ENCODE measurements around the gene UGT3A2. TPM values are rescaled to one million over a fixed set of nuclear protein-coding genes. Genes with fewer than 3 reads are reported as not detected.

The UGT3A2 gene
- total RNA-seq, 1 experiment from 2014 or later, result not detected

DNA sequence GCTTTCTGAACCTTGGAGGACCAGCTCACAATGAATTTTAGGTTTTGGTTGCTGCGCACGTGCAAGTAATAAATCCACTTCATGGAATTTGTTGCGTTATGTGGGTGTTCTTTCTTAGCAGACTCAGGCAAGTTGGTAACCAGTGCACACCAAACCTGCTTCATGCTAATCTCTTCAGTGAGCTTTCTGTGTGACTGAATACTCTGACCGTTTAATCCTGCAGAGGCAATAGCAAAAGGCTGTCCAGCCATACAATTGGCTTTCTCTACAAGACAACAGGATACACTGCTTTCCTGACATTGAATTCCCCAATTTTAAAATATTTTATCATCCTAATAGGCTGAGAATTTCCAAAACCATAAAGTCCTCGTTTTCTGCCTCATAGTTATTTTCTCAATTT is 10.3 kb downstream of the UGT3A2 start:
- Histone ChIP-seq H2AFZ (no peak overlapping the region), H3K4me1 (replicated peaks; ENCODE audit: insufficient read depth) (no peaks in the 10 kb centered on the region; the same call in 1 of the 2 replicates), H3K27me3 (ENCODE audit: insufficient read depth, low read depth) (peaks cover 13% of the 10 kb centered on the region; the same call in 1 of the 2 replicates), H3K4me2 (no peak overlapping the region), H3K79me2 (ENCODE audit: low read depth) (no peaks in the 10 kb centered on the region), H3K9me3 (ENCODE audit: insufficient read depth, low read depth) (no peaks in the 10 kb centered on the region), H3K27ac (no peak overlapping the region), H3K9me2 (ENCODE audit: insufficient read depth) (no peaks in the 10 kb centered on the region), H3K4me3 (no peak overlapping the region), H3F3A (ENCODE audit: insufficient read depth, low read depth) (no peaks in the 10 kb centered on the region), H4K20me1 (ENCODE audit: insufficient read depth) (no peaks in the 10 kb centered on the region; the same call in 1 of the 2 replicates), H3K36me3 (ENCODE audit: low read depth) (no peaks in the 10 kb centered on the region)
- BruUV-seq (replicated peaks), result no TSS peak
- no peak for DNase-seq
- ChIA-PET POLR2A (ENCODE audit: unreplicated experiment) (no interaction called here), CTCF (no interaction called here)
- TF ChIP-seq EZH2 (IDR thresholded peaks at IDR 0.05; ENCODE audit: low read depth), result no peak
- TF ChIP-seq, protein P1, sequence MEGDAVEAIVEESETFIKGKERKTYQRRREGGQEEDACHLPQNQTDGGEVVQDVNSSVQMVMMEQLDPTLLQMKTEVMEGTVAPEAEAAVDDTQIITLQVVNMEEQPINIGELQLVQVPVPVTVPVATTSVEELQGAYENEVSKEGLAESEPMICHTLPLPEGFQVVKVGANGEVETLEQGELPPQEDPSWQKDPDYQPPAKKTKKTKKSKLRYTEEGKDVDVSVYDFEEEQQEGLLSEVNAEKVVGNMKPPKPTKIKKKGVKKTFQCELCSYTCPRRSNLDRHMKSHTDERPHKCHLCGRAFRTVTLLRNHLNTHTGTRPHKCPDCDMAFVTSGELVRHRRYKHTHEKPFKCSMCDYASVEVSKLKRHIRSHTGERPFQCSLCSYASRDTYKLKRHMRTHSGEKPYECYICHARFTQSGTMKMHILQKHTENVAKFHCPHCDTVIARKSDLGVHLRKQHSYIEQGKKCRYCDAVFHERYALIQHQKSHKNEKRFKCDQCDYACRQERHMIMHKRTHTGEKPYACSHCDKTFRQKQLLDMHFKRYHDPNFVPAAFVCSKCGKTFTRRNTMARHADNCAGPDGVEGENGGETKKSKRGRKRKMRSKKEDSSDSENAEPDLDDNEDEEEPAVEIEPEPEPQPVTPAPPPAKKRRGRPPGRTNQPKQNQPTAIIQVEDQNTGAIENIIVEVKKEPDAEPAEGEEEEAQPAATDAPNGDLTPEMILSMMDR (conservative IDR thresholded peaks at IDR 0.05), result no peak
- intact Hi-C loops (cut with micrococcal nuclease; ENCODE audit: unreplicated experiment), result no loop called here

DNA sequence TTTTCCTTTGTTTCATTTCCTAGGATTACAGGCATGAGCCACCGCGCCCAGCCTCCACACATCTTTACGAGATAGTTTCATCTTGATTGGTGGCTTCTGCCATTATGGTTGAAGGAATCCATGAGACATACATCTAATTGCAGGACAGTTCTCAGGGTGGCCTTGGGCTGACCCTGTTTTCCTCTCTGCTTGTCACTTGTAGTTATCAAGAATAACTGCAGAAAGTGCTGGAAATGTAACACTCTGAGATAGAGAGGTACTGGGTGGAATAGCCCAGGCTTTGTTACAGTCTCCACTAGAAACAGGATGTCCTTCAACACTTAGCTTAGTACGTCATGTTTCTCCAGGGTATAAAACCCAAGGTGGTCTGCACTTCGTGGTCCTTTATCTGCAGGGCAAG is 10.7 kb downstream of the UGT3A2 start:
- Histone ChIP-seq H3K9me3 (ENCODE audit: insufficient read depth, low read depth) (no peaks in the 10 kb centered on the region), H3K27ac (no peak overlapping the region), H3K79me2 (ENCODE audit: low read depth) (no peaks in the 10 kb centered on the region), H3F3A (ENCODE audit: insufficient read depth, low read depth) (no peaks in the 10 kb centered on the region), H2AFZ (no peak overlapping the region), H3K9me2 (ENCODE audit: insufficient read depth) (no peaks in the 10 kb centered on the region), H3K36me3 (ENCODE audit: low read depth) (no peaks in the 10 kb centered on the region), H3K4me1 (replicated peaks; ENCODE audit: insufficient read depth) (no peaks in the 10 kb centered on the region; the same call in 1 of the 2 replicates), H4K20me1 (ENCODE audit: insufficient read depth) (no peaks in the 10 kb centered on the region; the same call in 1 of the 2 replicates), H3K4me2 (no peak overlapping the region), H3K27me3 (ENCODE audit: insufficient read depth, low read depth) (peaks cover 13% of the 10 kb centered on the region; the same call in 1 of the 2 replicates), H3K4me3 (no peak overlapping the region)
- CTCF ChIA-PET, result no interaction called here
- TF ChIP-seq, protein P1 (conservative IDR thresholded peaks at IDR 0.05), result no peak
- no peak for TF ChIP-seq EZH2 (IDR thresholded peaks at IDR 0.05; ENCODE audit: low read depth)
- POLR2A ChIA-PET (ENCODE audit: unreplicated experiment), result no interaction called here
- DNase-seq, result no peak
- BruUV-seq (replicated peaks), result no TSS peak
- intact Hi-C loops (cut with micrococcal nuclease; ENCODE audit: unreplicated experiment), result no loop called here

DNA sequence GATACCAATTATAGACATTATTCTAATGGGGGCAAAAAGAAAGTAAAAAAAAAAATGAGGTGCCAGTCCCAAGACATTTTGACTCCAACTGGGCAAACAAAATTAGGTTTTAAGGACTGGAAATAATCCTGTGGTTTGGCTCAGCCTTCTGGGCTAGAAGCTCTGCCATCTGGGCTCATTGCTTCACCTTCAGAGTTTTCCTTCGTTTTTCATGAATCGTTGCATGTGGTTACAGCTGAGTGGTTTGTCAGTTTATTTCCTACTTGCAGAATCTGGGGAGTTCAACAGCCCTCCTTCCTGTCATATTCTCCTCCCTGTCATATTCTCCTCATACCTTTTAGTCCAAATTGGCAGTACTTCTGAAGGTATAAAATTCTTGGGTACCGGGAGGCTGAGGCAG is 12.0 kb downstream of the UGT3A2 start:
- Histone ChIP-seq H3K4me1 (replicated peaks; ENCODE audit: insufficient read depth) (no peaks in the 10 kb centered on the region; the same call in 1 of the 2 replicates), H3K79me2 (ENCODE audit: low read depth) (no peaks in the 10 kb centered on the region), H3K9me2 (ENCODE audit: insufficient read depth) (no peaks in the 10 kb centered on the region), H3K27ac (no peak overlapping the region), H3K9me3 (ENCODE audit: insufficient read depth, low read depth) (no peaks in the 10 kb centered on the region), H3K36me3 (ENCODE audit: low read depth) (no peaks in the 10 kb centered on the region), H3F3A (ENCODE audit: insufficient read depth, low read depth) (no peaks in the 10 kb centered on the region), H3K27me3 (ENCODE audit: insufficient read depth, low read depth) (peaks cover 13% of the 10 kb centered on the region; the same call in 1 of the 2 replicates), H4K20me1 (ENCODE audit: insufficient read depth) (no peaks in the 10 kb centered on the region; the same call in 1 of the 2 replicates), H2AFZ (no peak overlapping the region), H3K4me2 (no peak overlapping the region), H3K4me3 (no peak overlapping the region)
- TF ChIP-seq EZH2 (IDR thresholded peaks at IDR 0.05; ENCODE audit: low read depth), result no peak
- TF ChIP-seq, protein P1 (conservative IDR thresholded peaks at IDR 0.05), result no peak
- intact Hi-C loops (cut with micrococcal nuclease; ENCODE audit: unreplicated experiment), result no loop called here
- POLR2A ChIA-PET (ENCODE audit: unreplicated experiment), result no interaction called here
- no TSS peak for BruUV-seq (replicated peaks)
- CTCF ChIA-PET, result no interaction called here
- no peak for DNase-seq
